Measurements from ENCODE around the gene RHO.

RHO gene

GRCh38 chr3:129562803-129563202, 34.4 kb downstream of the RHO start:
- no peak for DNase-seq

- no peak for DNase-seq
These were observed 34.9 kb downstream of the RHO start for GRCh38 chr3:129563332-129563731.

- DNase-seq = no peak
These were observed 35.6 kb downstream of the RHO start for GRCh38 chr3:129563850-129564535.

- no peak for DNase-seq
These were observed 36.7 kb downstream of the RHO start for GRCh38 chr3:129564981-129565644.

- DNase-seq = no peak
These were observed 37.5 kb downstream of the RHO start for GRCh38 chr3:129565902-129566301.

GRCh38 chr3:129567176-129567705, 38.8 kb downstream of the RHO start:
- no peak for DNase-seq

GRCh38 chr3:129567939-129568338, 39.5 kb downstream of the RHO start:
- no peak for DNase-seq

- DNase-seq = no peak
These were observed 41.4 kb downstream of the RHO start for GRCh38 chr3:129569856-129570255.

- DNase-seq = no peak
These were observed 43.4 kb downstream of the RHO start for GRCh38 chr3:129571605-129572547.

- no peak for DNase-seq
These were observed 44.2 kb downstream of the RHO start for GRCh38 chr3:129572603-129573002.

- DNase-seq = no peak
These were observed 45.1 kb downstream of the RHO start for GRCh38 chr3:129573493-129573892.

GRCh38 chr3:129574206-129574605, 45.8 kb downstream of the RHO start:
- no peak for DNase-seq

GRCh38 chr3:129575233-129575996, 47.0 kb downstream of the RHO start:
- no peak for DNase-seq

GRCh38 chr3:129575997-129576384, 47.6 kb downstream of the RHO start:
- no peak for DNase-seq

GRCh38 chr3:129576514-129577352, 48.3 kb downstream of the RHO start:
- peak; percentile 35 for DNase-seq

- DNase-seq = no peak
These were observed 48.9 kb downstream of the RHO start for GRCh38 chr3:129577366-129577765.

- peak; percentile 85 to 92 for DNase-seq
These were observed 49.7 kb downstream of the RHO start for GRCh38 chr3:129577925-129578786.

GRCh38 chr3:129579991-129580390, 51.6 kb downstream of the RHO start:
- no peak for DNase-seq

- no peak for DNase-seq
These were observed 53.2 kb downstream of the RHO start for GRCh38 chr3:129581623-129582022.

GRCh38 chr3:129582799-129583198, 54.4 kb downstream of the RHO start:
- DNase-seq = no peak

GRCh38 chr3:129583289-129583688, 54.9 kb downstream of the RHO start:
- no peak for DNase-seq

All from AML-193 (cell line).